Muscle of leg (tissue), 11 donors: ENCODE data around the gene EIF4ENIF1. TPM values are rescaled to one million over a fixed set of nuclear protein-coding genes. Genes with fewer than 3 reads are reported as not detected.
A peak's percentile ranks its signal among the peaks of the same experiment; 100 is the strongest.

Experiments
- DNase-seq: peaks from one replicate; pipeline ENCODE4 v3.0.0; 2013
- H3K27ac ChIP-seq: one replicate; pipeline ENCODE4 v1.5.1; 2013; ENCODE audit warnings: mild to moderate bottlenecking, low read length, control low read depth
- H3K27me3 ChIP-seq: one replicate; pipeline ENCODE4 v1.6.1; 2013; ENCODE audit warnings: low read length; ENCODE audit not compliant: control insufficient read depth, insufficient read depth
- H3K36me3 ChIP-seq: one replicate; pipeline ENCODE4 v1.6.1; 2013; ENCODE audit warnings: low read length; ENCODE audit not compliant: control insufficient read depth, insufficient read depth
- H3K4me1 ChIP-seq: one replicate; pipeline ENCODE4 v1.6.1; 2013; ENCODE audit warnings: low read length; ENCODE audit not compliant: control insufficient read depth, insufficient read depth
- H3K4me3 ChIP-seq: one replicate; pipeline ENCODE4 v1.5.1; 2013; ENCODE audit warnings: low read length, control low read depth
- H3K9me3 ChIP-seq: replicated peaks from 2 replicates; pipeline ENCODE4 v1.6.1; 2013; ENCODE audit warnings: low read depth, low read length; ENCODE audit not compliant: control insufficient read depth
- WGBS: methylation state at CpG from one replicate; pipeline ENCODE4 v1.1.5; 2013; ENCODE audit warnings: missing lambda C conversion rate; ENCODE audit not compliant: insufficient coverage; 5-methylcytosine and 5-hydroxymethylcytosine counted together
- polyA plus RNA-seq, 8 donors: library from polyadenylated mRNA; unstranded; fragments of 120-200 nt; gene quantifications; one replicate each; pipeline versions ENCODE4 v1.2.1 to v1.2.3, GENCODE V29; 2013; ENCODE audit warnings: inconsistent platforms in 1 of 8, low replicate concordance in 1 of 8; ENCODE audit not compliant: insufficient read length in 8 of 8, insufficient read depth in 1 of 8
- total RNA-seq: library from RNA; stranded (reverse); fragments of 120-200 nt; gene quantifications from one replicate; pipeline ENCODE4 v1.2.4, GENCODE V29; 2013

EIF4ENIF1 gene
- total and polyA plus RNA-seq, 9 donors = 10.6 to 32.8 (median 29.5) TPM

DNA sequence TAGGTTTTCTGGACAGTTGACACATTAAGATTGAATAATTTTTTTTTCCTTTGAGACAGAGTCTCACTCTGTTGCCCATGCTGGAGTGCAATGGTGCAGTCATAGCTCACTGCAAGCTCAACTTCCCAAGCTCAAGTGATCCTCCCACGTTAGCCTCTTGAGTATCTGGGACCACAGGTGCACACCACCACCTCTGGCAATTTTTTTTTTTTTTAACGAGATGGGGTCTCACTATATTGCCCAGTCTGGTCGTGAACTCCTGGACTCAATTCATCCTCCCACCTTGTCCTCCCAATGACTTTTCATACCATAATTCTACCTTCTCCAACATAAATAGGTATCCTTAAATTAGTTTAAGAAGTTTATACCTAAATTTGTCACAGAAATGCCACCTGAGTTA, 8.5 kb downstream of the EIF4ENIF1 start:
- no CpG with 5 or more reads among the region's 3 CpGs for WGBS
- Histone ChIP-seq H3K27me3 (no peaks in the 10 kb centered on the region), H3K36me3 (peaks cover 47% of the 10 kb centered on the region), H3K9me3 (no peaks in the 10 kb centered on the region), H3K4me3 (no peak overlapping the region), H3K4me1 (no peaks in the 10 kb centered on the region), H3K27ac (no peak overlapping the region)
- no peak for DNase-seq

DNA sequence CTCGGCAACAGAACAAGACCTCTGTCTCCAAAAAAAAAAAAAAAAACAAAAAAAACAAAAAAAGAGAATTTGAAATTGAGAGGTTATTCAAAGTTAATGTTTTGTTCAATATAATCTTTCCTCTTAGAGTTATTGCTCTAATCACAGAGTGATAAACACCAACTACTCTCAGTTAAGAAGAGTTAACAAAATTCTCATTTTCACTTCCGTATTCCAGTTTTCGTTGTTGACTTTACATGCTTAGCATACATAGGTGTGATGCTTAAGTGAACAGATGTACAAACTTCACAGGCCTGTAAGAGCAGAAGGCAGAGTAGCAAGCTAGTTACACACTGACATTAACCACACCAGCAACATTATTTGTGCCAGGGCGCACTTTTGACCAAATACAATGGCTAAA, 12.3 kb downstream of the EIF4ENIF1 start:
- H3K27ac ChIP-seq = no peak overlapping the region
- H3K27me3 ChIP-seq = no peaks in the 10 kb centered on the region
- H3K9me3 ChIP-seq = no peaks in the 10 kb centered on the region
- peaks cover 34% of the 10 kb centered on the region for H3K36me3 ChIP-seq
- H3K4me1 ChIP-seq = no peaks in the 10 kb centered on the region
- DNase-seq = no peak
- no CpG with 5 or more reads among the region's 4 CpGs for WGBS
- no peak overlapping the region for H3K4me3 ChIP-seq

GRCh38 chr22:31475800-31476199, 13.8 kb downstream of the EIF4ENIF1 start:
- peaks cover 26% of the 10 kb centered on the region for H3K36me3 ChIP-seq
- WGBS = no CpG with 5 or more reads among the region's 3 CpGs

GRCh38 chr22:31474743-31475142, 14.9 kb downstream of the EIF4ENIF1 start:
- no peak for DNase-seq
- peaks cover 24% of the 10 kb centered on the region for H3K36me3 ChIP-seq
- no CpG with 5 or more reads among the region's 2 CpGs for WGBS

More at GRCh38 chr22:31475800-31476199, 13.8 kb downstream of the EIF4ENIF1 start:
- H3K4me3 ChIP-seq = no peak overlapping the region
- DNase-seq = no peak
- H3K9me3 ChIP-seq = no peaks in the 10 kb centered on the region
- no peaks in the 10 kb centered on the region for H3K4me1 ChIP-seq
- no peaks in the 10 kb centered on the region for H3K27me3 ChIP-seq
- H3K27ac ChIP-seq = no peak overlapping the region

GRCh38 chr22:31465307-31465706, 24.3 kb downstream of the EIF4ENIF1 start:
- Histone ChIP-seq H3K27me3 (no peaks in the 10 kb centered on the region), H3K9me3 (no peaks in the 10 kb centered on the region), H3K27ac (no peak overlapping the region), H3K4me1 (no peaks in the 10 kb centered on the region), H3K4me3 (no peak overlapping the region), H3K36me3 (peaks cover 54% of the 10 kb centered on the region)
- no peak for DNase-seq
- no CpG with 5 or more reads among the region's 2 CpGs for WGBS

More at GRCh38 chr22:31474743-31475142, 14.9 kb downstream of the EIF4ENIF1 start:
- H3K27ac ChIP-seq = no peak overlapping the region
- no peaks in the 10 kb centered on the region for H3K4me1 ChIP-seq
- no peak overlapping the region for H3K4me3 ChIP-seq
- no peaks in the 10 kb centered on the region for H3K27me3 ChIP-seq
- no peaks in the 10 kb centered on the region for H3K9me3 ChIP-seq

DNA sequence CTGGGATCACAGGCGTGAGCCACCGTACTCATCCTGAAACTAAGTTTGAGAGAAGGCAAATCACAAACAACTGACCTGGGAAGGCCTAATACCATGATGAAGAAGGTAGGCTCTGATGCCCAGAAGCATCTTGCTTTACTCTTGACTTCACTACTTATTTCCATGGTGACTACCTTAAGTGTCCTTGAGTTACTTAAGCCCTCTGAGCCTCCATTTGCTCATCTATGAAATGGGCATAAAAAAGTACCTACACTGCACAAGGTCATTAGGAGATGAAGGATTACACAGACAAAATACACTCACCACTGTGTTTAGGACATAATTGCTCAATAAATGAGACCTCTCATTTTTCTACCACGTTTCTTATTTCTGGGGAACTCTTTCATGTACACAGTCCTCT, 27.9 kb downstream of the EIF4ENIF1 start:
- Histone ChIP-seq H3K4me1 (no peaks in the 10 kb centered on the region), H3K27ac (no peak overlapping the region), H3K4me3 (no peak overlapping the region), H3K36me3 (peaks cover 54% of the 10 kb centered on the region), H3K27me3 (no peaks in the 10 kb centered on the region), H3K9me3 (no peaks in the 10 kb centered on the region)
- no peak for DNase-seq
- no CpG with 5 or more reads among the region's 3 CpGs for WGBS

DNA sequence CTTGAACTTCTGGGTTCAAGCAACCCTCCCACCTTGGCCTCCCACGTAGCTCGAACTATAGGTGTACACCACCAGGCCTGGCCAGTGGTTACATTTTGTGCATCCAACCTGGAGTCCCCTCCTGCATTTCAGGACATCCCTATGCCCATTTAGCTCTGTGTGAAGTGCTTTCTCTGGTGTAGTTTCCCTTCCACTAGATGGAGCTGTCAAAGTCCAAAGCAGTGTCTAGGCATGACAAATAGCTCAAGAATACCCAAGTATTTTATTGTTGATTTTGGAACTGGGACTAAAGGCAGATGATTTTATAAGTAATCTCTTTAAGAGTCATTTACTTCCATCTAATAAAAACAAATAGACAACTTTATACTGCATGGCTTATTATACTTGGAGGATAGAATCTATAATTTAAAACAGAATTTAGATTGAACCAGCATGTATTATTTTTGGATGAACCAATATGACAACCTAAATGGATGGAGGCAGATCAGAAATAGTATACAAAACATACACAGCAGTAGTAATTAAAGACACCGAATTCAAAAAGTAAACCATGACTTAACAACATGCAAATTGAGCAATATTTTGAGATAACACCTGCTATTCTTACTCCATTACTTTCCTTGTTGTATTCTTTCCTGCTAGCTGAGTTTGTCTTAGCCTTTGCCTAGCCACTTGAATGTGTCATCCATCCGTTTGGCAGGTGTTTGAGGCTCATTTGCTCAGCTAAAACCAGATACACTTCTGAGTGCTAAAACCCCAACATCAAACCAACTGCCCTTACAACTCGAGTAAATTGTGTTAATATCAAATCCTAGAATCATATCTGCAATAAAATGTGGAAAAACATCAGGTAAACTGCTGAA, 37.7 kb downstream of the EIF4ENIF1 start:
- no peaks in the 10 kb centered on the region for H3K9me3 ChIP-seq
- DNase-seq = peak; percentile 17
- no peak overlapping the region for H3K27ac ChIP-seq
- WGBS = 83% methylated on average over 2 of the region's 5 CpGs
- peaks cover 16% of the 10 kb centered on the region for H3K4me1 ChIP-seq
- no peak overlapping the region for H3K4me3 ChIP-seq
- peaks cover 26% of the 10 kb centered on the region for H3K36me3 ChIP-seq
- no peaks in the 10 kb centered on the region for H3K27me3 ChIP-seq

- Histone ChIP-seq H3K27me3 (no peaks in the 10 kb centered on the region), H3K4me1 (peaks cover 16% of the 10 kb centered on the region), H3K9me3 (no peaks in the 10 kb centered on the region), H3K4me3 (no peak overlapping the region), H3K36me3 (peaks cover 29% of the 10 kb centered on the region), H3K27ac (peak overlapping the region; percentile 55)
- 81% methylated on average over 3 of the region's 4 CpGs for WGBS
- peak; percentile 18 for DNase-seq
These were observed 40.1 kb downstream of the EIF4ENIF1 start for GRCh38 chr22:31449506-31449905.

DNA sequence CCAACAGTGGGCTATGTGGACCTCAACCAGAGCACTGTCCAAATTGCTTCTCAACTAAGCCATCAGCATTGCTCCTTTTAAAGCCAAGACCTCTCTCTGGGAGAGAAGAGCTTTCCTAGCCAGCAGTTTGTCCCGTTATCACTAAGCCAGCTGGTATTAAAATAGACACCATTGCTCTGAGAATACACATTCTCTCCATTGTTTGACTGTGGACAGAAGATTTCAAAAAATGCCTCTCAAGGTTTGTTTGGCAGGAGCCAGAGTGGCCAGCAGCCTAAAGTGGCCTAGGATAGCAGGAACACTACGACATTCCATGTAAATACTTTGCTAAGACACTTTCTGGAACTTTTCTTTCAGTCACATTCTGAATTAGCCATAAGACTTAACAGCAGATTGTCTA, 41.3 kb downstream of the EIF4ENIF1 start:
- no peaks in the 10 kb centered on the region for H3K27me3 ChIP-seq
- no peaks in the 10 kb centered on the region for H3K9me3 ChIP-seq
- peaks cover 36% of the 10 kb centered on the region for H3K36me3 ChIP-seq
- DNase-seq = no peak
- peak overlapping the region; percentile 20 for H3K27ac ChIP-seq
- WGBS = 100% methylated on average over 1 of the region's 2 CpGs
- no peak overlapping the region for H3K4me3 ChIP-seq
- peaks cover 16% of the 10 kb centered on the region for H3K4me1 ChIP-seq

DNA sequence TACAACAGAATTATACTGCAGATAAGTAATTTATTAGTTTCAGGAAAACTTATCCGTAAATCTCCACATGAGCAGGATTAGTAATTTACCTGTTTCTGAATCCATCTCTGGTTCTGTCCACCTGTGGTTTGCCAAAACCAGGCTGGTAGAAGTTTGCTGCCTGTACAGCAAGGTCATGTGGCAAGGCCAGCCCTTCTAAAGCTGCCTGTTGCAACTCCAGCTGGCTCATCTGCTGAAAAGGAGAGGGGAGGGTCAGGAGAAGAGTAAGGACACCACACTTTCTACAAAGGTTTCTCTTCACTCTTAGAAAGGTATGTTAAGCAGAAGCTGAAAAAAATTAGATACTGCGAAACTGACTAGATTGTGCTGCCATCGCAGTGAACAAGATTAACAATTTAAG, 42.3 kb downstream of the EIF4ENIF1 start:
- Histone ChIP-seq H3K4me3 (no peak overlapping the region), H3K27ac (no peak overlapping the region), H3K9me3 (no peaks in the 10 kb centered on the region), H3K36me3 (peaks cover 45% of the 10 kb centered on the region), H3K4me1 (peaks cover 16% of the 10 kb centered on the region), H3K27me3 (no peaks in the 10 kb centered on the region)
- no peak for DNase-seq
- WGBS = no CpG with 5 or more reads among the region's 3 CpGs
